ENCODE data around the gene SAMHD1. TPM values are rescaled to one million over a fixed set of nuclear protein-coding genes. Genes with fewer than 3 reads are reported as not detected.

SAMHD1 gene
- total and polyA plus RNA-seq, 9 of the 15 experiments (the other 6 are each of a cell fraction or from before 2014, with no cell fraction given), result 6.8 to 20.4 (median 14.8) TPM

DNA sequence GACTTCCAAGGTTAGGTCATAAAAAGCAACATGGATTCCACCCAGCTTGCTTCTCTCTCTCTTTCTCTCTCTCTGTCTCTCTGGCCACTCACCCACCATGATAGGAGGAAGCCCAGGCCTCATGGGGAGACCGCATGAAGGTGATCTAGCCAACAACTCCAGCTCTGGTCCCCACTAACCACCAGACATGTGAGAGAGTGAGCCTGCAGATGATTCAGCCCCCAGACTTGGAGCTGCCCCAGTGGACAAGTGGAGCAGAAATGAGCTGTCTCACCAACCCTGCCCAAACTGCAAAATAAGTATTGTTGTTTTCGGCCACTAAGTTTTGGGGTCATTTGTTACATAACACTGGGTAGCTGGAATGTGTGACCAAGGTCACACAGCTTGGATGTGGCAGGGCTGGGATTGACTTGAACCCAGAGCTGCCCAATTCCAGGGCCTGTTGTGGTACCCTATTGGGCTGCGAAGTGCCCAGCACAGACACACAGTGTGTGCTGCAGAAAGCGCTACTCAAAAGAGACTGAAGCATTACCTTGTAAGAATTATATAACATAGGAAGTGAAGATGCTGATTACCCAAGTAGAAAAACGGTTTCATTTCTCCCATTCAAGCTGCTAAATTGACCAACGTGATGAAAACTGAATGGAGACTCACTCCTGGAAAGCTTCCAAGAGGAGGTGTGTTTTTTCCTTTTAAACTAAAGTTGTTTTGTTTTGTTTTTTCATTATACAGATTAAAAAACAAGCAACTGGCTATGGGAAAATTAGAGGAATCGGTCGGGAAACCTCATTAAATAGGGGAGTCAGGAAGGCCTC is 84.6 kb downstream of the SAMHD1 start:
- Histone ChIP-seq H2AFZ (ENCODE audit: low read depth, low read length) (peak overlapping the region; percentile 25; the same call in 1 of the 2 replicates), H3K4me2 (ENCODE audit: insufficient read depth, low read length) (no peak overlapping the region), H3K79me2 (ENCODE audit: control insufficient read depth, insufficient read depth, low read length) (peaks cover 15% of the 10 kb centered on the region), H3K27me3 (ENCODE audit: control insufficient read depth in 2 of 2, insufficient read depth in 2 of 2, low read length in 2 of 2) (no peaks in the 10 kb centered on the region), H3K9ac (ENCODE audit: insufficient read depth in 1 of 2, low read depth in 2 of 2, low read length in 2 of 2) (peak overlapping the region in 1 of 2 experiments; percentile 21; a peak in 1 of 4 replicates), H3K4me1 (replicated peaks in 1 of 2; ENCODE audit: control insufficient read depth in 2 of 2, insufficient read depth in 2 of 2, low read length in 2 of 2) (peaks cover 10 to 41% of the 10 kb centered on the region in 2 experiments), H3K4me3 (no peak overlapping the region), H3K27ac (ENCODE audit: extremely low read depth, low read depth, low read length) (no peak overlapping the region), H3K9me3 (replicated peaks; ENCODE audit: control insufficient read depth, insufficient read depth, low read depth, low read length) (no peaks in the 10 kb centered on the region), H3K36me3 (ENCODE audit: control insufficient read depth, insufficient read depth, low read length) (no peaks in the 10 kb centered on the region), H3K9me1 (ENCODE audit: control insufficient read depth, insufficient read depth, low read length) (no peaks in the 10 kb centered on the region), H4K20me1 (replicated peaks; ENCODE audit: control insufficient read depth, insufficient read depth, low read length) (no peaks in the 10 kb centered on the region)
- ATAC-seq (no peak), DNase-seq (ENCODE audit: extremely low read depth in 1 of 4, low spot score in 3 of 4) (no peak), FAIRE-seq (no peak)
- no TSS peak for BruUV-seq (replicated peaks)
- peak; percentile 19; the same call in 1 of the 2 replicates for TF ChIP-seq ZNF79 (CRISPR knock-in tag; IDR thresholded peaks at IDR 0.05; ENCODE audit: low read depth)
- TF ChIP-seq CBX3 (IDR thresholded peaks at IDR 0.05; ENCODE audit: borderline replicate concordance in 1 of 2, low read length in 2 of 2), result no peak
- TF ChIP-seq RBM25 (IDR thresholded peaks at IDR 0.05; ENCODE audit: low read depth, low read length, severe bottlenecking), result peak; percentile 49
- TF ChIP-seq, protein P1, sequence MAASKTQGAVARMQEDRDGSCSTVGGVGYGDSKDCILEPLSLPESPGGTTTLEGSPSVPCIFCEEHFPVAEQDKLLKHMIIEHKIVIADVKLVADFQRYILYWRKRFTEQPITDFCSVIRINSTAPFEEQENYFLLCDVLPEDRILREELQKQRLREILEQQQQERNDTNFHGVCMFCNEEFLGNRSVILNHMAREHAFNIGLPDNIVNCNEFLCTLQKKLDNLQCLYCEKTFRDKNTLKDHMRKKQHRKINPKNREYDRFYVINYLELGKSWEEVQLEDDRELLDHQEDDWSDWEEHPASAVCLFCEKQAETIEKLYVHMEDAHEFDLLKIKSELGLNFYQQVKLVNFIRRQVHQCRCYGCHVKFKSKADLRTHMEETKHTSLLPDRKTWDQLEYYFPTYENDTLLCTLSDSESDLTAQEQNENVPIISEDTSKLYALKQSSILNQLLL (CRISPR knock-in tag; IDR thresholded peaks at IDR 0.05; ENCODE audit: borderline replicate concordance), result no peak
- TF ChIP-seq RCOR1 (IDR thresholded peaks at IDR 0.05; ENCODE audit: borderline replicate concordance in 1 of 2, low read depth in 2 of 2, low read length in 2 of 2), result no peak
- no peak for TF ChIP-seq ILF3 (IDR thresholded peaks at IDR 0.05; ENCODE audit: borderline replicate concordance)
- TF ChIP-seq ZFP36 (IDR thresholded peaks at IDR 0.05; ENCODE audit: low read depth, low read length, partially characterized antibody), result peak; percentile 81
- TF ChIP-seq TEAD2 (tag; IDR thresholded peaks at IDR 0.05), result no peak
- CTCF ChIA-PET (ENCODE audit: low intra/inter-chr PET ratio), result interaction anchor here (0.6 kb wide), 1 partner anchor 483 kb away, joined by 8 read pairs; no protein-coding TSS in a partner anchor
- in situ Hi-C loops (cut with MboI), result no loop called here
- WGBS (ENCODE audit: insufficient coverage, low coverage, missing lambda C conversion rate), result 56% methylated on average over 8 of the region's 8 CpGs
- intact Hi-C loops (cut with micrococcal nuclease), result no loop called here
- POLR2A ChIA-PET, result interaction anchor here (0.6 to 1.5 kb wide), 2 partner anchors 16 to 361 kb away, joined by 3 to 4 read pairs; no protein-coding TSS in a partner anchor

Measured in K562 (cell line).